ENCODE results near the gene CDKN2A.
A peak's percentile ranks its signal among the peaks of the same experiment; 100 is the strongest.

Gene CDKN2A

DNA sequence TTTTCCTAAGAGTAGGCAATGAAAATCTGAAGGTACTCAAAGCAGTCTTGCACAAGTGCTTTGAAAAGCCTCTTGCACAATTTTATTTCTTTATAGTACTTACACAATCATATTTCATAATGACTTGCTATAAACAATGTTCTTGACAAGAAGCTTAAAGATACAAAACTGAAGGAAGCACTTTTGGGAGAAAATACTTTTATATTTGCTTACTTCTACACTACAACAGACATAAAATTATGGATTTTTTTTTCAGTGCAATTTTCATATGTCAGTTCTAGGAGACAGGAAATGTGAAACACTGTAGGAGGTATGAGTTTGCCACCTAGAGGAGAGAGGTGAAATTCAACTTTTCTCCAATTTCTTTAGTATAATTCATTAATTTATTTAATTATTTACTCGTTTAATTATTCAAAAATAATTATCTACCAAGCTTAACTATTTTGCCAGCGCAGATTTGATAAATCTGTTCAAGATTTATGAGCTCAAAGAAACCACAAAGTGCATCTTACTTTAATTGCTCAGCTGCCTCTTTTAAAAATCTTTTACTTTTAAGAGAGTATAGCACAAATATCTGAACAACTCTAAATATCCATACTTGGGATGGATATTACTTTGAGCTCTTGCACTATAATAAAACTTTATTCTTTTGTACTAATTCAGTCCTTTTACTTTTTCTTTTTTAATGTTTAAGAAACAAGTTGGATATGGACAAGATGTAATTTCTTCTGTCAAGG is 43.9 kb upstream of the CDKN2A start:
- CTCF ChIA-PET: interaction anchor here (0.6 to 8.5 kb wide), 34 partner anchors 8 to 256 kb away, joined by 3 to 136 read pairs (median 5); partner anchors contain the start of genes CDKN2A, CDKN2B and CDKN2B-AS1

DNA sequence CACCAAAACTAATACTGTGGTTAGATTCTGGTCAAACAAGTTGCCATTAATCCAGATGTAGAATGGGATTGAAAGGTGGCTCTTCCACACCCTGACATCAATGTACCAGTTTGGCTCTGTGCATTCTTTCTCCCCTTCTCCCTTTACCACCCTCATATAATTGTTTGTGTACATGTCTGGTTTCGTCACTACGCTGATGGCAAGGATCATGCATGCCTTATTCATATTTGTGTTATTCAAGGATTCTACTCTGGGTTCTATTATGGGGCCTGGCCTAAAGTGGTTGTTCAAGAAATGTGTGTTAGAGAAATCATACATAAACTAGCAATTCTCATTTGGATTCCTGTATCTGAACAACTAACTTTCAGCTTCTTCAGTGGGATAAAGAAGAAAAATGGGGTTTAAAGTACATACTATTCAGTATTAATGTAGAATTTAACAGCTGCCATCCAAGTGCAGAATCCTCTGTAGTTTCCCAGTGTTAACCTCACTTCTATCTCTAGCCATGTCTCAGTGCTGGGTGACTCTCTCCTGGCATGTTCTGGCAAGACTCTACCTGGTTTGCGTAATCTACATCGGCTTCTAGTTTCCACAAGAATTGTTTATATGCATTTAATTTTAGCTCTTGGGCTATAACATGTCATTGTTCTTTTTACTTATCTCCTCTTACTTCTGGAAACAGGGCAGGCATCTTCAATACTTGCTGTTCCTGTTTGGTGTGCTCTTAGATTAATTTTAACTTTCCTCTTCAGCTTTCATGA is 42.9 kb upstream of the CDKN2A start:
- CTCF ChIA-PET: interaction anchor here (0.6 to 8.5 kb wide), 28 partner anchors 8 to 254 kb away, joined by 3 to 136 read pairs (median 5); partner anchors contain the start of genes CDKN2A, CDKN2B and CDKN2B-AS1
- H3K4me3 ChIP-seq (ENCODE audit: low read depth, low read length): no peak overlapping the region
- no peak for DNase-seq (ENCODE audit: low read depth, low spot score)

More for the DNA sequence above, 43.9 kb upstream of the CDKN2A start:
- POLR2A ChIA-PET: no interaction called here
- DNase-seq (ENCODE audit: low read depth, low spot score): no peak
- TF ChIP-seq CTCF (IDR thresholded peaks at IDR 0.05; ENCODE audit: insufficient read depth, low read length, missing control alignments): peak; percentile 9
- H3K4me3 ChIP-seq (ENCODE audit: low read depth, low read length): no peak overlapping the region

DNA sequence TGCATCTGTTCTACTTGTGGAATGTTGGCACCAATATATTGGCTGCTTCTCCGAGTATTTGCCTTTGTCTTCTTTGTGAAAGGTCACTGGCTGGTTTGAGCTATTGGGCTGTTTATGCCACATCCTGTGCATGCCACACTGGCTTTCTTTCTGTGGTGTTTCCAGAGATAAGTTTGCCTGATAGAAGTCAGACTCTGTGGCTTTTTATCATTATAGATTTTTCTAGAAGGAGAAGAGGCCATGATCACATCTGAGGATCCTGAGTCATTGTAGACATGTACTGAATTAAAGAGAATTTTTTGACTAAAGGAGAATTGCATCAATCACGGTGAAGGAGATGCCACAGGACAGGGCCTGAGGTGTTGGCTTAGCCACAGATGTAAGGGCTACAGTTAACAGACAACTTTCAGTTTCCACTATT is 41.4 kb upstream of the CDKN2A start:
- H3K4me3 ChIP-seq (ENCODE audit: low read depth, low read length): no peak overlapping the region
- no peak for TF ChIP-seq CTCF (IDR thresholded peaks at IDR 0.05; ENCODE audit: insufficient read depth, low read length, missing control alignments)
- ChIA-PET CTCF (interaction anchor here (1.4 to 8.5 kb wide), 5 partner anchors 25 to 223 kb away, joined by 3 to 136 read pairs (median 12); partner anchors contain the start of gene CDKN2B), POLR2A (no interaction called here)
- no peak for DNase-seq (ENCODE audit: low read depth, low spot score)

More for the DNA sequence above, 42.9 kb upstream of the CDKN2A start:
- POLR2A ChIA-PET: no interaction called here
- no peak for TF ChIP-seq CTCF (IDR thresholded peaks at IDR 0.05; ENCODE audit: insufficient read depth, low read length, missing control alignments)

DNA sequence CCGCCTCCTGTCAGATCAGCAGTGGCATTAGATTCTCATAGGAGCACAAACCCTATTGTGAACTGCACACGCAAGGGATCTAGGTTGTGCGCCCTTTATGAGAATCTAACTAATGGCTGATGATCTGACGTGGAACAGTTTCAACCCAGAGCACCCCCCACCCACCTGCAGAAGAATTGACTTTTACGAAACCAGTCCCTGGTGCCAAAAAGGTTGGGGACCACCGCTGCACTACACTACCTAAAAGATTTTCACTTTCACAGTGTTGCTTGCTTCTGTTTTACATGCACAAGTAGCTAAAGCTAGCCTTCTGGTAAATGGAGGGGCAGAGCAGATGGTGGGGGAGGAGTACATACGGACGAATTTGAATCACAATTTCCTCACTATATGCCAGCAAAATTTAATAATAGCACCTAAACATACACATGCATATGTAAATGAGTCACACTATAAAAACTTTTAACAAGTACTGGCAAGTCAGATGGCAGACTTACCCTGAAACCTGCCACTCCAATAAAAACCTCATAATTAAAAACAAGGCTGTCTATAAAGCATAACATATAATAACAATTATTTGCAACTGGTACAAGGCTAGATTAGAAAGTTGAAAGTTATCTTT is 38.9 kb upstream of the CDKN2A start:
- POLR2A ChIA-PET: no interaction called here
- no peak overlapping the region for H3K4me3 ChIP-seq (ENCODE audit: low read depth, low read length)
- DNase-seq (ENCODE audit: low read depth, low spot score): no peak
- TF ChIP-seq CTCF (IDR thresholded peaks at IDR 0.05; ENCODE audit: insufficient read depth, low read length, missing control alignments): no peak
- CTCF ChIA-PET: interaction anchor here (2.8 to 5.2 kb wide), 2 partner anchors 22 to 25 kb away, joined by 9 to 41 read pairs; partner anchors contain the start of gene CDKN2B

DNA sequence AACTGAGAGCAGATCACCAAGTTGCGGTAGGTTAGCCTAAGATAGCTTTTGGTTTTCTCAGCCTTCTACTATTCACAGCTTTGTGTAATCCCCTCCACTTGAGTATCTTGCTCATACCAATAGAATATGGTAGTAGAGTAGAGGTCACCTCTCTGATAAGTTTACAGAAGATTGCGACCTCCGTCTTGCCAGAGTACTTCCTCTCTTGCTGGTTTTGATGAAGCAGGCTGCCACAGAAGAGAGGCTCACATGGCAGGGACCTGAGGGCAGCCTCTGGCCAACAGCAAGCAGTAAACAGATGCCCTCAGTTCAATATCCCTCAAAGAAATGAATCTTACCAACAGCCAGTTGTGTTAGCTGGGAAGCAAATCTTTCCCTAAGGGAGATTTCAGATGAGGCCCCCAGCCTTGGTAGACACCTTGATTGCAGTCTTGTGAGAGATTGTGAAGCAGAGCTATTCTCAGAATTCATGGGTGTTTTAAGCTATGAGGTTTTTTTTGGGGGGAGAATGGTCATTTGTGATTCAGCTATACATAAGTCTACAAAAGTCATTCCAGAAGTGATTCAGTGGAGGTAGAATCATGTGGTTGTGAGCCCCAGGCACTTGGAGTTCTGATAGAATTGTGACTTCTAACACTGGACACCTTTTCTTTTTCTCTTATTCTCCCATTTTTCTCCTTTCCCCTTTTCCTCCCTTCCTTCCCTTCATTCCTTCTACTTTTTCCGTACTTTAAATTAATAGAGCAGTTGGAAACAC is 37.6 kb upstream of the CDKN2A start:
- TF ChIP-seq CTCF (IDR thresholded peaks at IDR 0.05; ENCODE audit: insufficient read depth, low read length, missing control alignments): no peak
- ChIA-PET CTCF (interaction anchor here (2.2 to 5.2 kb wide), 4 partner anchors 9 to 218 kb away, joined by 6 to 41 read pairs (median 9); partner anchors contain the start of gene CDKN2B), POLR2A (no interaction called here)

More for the DNA sequence above, 37.6 kb upstream of the CDKN2A start:
- no peak for DNase-seq (ENCODE audit: low read depth, low spot score)
- no peak overlapping the region for H3K4me3 ChIP-seq (ENCODE audit: low read depth, low read length)
